GDM1 (cell line): ENCODE measurements around the gene NXPH1.

Experiments used
- DNase-seq: peaks from one replicate; lab custom pipeline; 2025; lab: John Stamatoyannopoulos, UW

NXPH1 gene

GRCh38 chr7:8436965-8437364, 3.6 kb downstream of the NXPH1 start:
- peak; percentile 29 for DNase-seq

DNA sequence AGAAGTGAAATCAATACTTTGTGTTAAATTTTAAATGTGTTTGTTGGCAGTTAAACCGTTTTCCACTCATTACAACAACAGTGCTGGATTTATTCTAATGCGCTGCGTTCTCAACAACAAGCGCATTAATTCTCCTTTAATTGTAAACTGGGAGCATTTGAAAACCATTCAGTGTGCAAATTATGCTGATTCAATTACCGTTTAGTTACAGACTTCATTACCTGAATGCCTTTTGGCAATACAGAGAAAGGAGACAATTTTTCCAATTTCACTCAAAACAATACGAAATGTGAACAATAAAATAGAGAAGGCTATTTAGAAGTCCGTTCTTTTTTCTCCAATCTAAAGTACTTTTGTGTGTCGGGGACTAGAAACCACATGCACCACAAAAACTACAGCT, 4.2 kb downstream of the NXPH1 start:
- no peak for DNase-seq

- DNase-seq = no peak
Measured at GRCh38 chr7:8440670-8441069, 7.3 kb downstream of the NXPH1 start.

- no peak for DNase-seq
Measured at GRCh38 chr7:8441106-8441965, 7.9 kb downstream of the NXPH1 start.

DNA sequence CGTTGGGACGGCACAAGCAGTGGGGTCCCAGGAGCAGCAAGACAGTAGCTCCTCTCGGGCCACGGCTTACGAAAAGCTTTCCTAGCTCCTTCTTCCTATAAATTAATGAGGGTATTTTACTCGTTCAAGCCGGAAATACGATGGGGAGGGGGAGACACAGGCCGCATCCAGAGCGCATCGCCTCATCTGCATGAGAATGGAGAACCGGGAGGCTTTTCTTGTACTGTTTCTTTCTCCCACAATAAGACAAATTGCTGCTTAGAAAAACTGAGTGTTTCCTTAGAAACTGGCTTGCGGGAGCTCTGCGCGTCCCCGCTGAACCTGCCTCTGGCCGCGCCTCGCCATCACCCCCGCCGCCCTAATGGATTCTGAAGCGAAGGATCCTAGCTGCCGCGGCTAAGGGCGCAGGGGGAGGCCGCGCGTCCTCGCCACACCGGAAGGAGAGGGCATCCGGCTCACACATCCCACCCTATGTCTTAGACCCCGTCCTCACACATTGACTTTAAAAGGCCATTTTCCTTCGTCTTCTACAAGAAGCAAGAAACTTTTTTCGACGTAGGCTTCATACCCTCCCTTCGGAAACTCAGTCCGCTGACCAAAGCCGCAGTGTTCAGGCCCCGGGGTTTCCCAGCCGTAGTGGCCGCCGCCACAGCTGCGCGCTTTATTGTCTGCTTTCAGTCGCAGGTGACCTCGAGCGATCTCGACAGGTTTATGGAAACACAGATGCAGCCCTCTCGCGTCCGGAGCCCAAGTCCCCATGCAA, 8.8 kb downstream of the NXPH1 start:
- no peak for DNase-seq

DNA sequence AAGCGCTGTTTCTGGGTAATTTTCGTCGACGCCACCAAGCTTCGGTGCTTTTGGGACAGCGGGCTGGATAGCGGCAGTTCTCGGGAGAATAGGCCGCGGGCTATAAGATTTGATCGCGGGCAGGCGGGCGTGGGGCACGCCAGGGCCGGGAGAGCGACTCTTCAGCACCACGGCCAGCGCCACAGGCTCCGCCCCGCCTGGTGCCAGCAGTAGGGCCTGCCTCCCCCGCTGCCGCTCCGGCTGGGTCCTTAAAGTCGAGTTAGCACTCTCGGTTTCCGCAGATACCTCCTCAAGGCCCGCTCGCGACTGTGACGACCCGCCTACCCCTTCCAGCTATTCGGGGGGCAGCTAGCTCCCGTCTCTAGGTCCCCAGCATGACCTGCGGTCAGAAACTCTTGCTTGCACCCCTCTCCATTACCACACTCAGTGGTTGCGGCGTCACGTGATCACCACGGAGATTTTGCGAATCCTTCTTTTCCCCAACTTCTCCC, 9.4 kb downstream of the NXPH1 start:
- DNase-seq = no peak

DNA sequence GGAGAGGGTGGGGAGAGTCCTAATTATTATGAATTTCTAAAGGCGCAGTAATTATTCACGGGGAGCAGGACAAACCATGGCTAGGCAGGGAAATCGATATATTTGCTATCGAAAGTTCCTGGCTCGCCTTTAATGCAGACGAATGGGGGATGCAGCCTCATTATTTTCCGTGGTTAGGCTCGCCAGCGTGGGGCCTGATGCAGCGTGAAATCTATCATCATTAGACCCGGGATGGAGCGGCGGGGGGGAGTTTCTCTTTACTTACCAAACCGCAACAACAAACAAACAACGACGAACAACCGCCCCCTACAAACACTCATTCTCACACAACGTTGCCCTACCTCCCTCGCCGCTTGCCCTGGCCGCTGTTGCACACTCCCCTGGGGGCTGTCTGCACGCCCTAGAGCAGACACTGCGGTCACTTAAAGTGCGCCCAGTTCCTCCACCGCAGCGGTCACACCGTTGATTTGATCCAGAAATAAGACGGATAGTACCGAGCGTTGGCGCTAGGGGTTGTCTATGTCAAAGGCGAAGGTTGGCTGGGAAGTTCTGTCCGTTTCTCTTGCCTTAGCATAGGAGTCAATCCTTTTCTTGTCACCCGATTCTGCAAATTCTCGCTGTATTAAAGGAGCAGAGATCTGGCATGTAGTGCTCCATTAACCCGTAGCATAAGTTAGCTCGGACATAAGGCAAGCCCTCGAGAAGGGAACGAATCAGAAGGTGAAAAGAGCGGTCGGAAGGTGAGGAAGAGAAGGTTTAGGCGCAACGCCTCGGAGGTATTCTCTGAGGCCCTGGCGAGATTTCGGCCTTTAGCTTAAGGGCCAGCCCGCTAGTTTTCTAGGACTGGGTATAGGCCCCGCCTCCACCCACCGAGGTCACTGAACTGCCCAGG, 10.4 kb downstream of the NXPH1 start:
- DNase-seq = no peak

- DNase-seq = no peak
Measured at GRCh38 chr7:8444468-8444769, 11.0 kb downstream of the NXPH1 start.

GRCh38 chr7:8453535-8453934, 20.1 kb downstream of the NXPH1 start:
- DNase-seq = no peak

DNA sequence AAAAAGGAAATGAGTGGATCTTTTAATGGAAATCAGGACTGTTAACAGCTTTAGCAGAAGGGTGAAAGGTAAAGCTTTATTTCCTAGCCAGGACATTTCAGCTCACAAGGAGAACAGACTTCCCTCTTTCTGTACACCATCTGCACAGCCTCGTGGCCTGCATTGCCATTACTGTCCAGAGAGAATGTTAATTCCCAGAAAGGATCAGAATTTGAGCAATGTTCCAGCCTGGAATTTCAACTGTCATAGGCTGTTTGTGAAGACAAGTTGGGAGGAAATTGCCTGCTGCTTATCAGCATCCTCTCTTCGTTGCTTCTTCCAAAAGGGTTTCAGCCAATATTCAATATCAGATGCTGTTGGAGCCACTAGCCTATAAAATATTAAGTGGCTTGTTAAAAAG, 22.0 kb downstream of the NXPH1 start:
- no peak for DNase-seq

- no peak for DNase-seq
Measured at GRCh38 chr7:8462309-8462708, 28.9 kb downstream of the NXPH1 start.

- no peak for DNase-seq
Measured at GRCh38 chr7:8465338-8465737, 31.9 kb downstream of the NXPH1 start.

- DNase-seq = no peak
Measured at GRCh38 chr7:8480527-8480926, 47.1 kb downstream of the NXPH1 start.

DNA sequence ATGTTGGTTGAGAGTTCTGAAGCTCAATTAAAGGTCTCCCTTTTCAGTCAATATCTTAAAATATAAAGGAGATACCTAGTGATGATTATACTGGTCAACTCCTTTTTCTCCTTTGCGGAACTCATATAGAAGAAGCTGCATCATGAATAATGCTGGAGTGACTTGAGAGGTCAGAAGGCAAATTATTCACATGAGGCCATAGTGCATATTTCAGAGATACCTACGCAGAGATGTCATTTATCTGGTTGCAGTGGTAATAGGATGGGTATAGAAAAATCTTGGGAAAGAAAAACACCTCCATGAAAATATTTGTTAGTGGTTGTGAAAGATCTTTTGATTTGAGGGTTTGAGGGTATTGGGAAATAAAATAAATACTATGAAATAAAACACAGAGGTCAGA, 47.7 kb downstream of the NXPH1 start:
- no peak for DNase-seq

DNA sequence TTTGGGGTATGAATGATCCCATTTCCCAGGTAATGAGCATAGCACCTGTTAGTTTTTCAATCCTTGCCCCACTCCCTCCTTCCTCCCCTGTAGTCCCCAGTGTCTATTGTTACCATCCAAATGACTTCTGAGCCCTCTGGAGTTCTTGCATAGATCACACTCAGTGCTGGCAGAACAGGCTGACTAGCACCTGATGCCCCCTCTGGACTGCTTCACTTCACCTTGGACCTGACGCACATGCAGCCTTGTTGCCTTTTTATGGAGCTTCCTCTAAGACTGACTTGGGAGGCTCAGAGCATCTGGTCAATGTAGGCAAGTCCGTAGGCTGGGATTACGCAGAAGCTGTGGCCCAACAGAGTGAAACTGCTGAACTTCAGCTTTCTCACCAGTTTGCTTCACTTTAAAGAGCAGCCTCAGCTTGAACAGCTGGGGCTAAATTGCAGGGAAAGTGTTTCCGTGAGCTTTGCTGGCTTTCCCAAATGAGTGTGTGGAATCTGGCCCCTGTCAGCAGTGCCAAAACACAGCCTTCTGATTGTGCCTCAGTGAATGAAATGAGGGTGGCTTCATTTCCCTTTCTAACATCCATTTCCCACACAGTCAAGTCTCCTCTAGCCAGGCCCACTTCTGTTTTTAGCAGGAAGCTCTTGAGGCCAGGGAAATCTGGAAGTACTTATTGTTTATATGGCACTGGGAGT, 48.5 kb downstream of the NXPH1 start:
- DNase-seq = no peak

DNA sequence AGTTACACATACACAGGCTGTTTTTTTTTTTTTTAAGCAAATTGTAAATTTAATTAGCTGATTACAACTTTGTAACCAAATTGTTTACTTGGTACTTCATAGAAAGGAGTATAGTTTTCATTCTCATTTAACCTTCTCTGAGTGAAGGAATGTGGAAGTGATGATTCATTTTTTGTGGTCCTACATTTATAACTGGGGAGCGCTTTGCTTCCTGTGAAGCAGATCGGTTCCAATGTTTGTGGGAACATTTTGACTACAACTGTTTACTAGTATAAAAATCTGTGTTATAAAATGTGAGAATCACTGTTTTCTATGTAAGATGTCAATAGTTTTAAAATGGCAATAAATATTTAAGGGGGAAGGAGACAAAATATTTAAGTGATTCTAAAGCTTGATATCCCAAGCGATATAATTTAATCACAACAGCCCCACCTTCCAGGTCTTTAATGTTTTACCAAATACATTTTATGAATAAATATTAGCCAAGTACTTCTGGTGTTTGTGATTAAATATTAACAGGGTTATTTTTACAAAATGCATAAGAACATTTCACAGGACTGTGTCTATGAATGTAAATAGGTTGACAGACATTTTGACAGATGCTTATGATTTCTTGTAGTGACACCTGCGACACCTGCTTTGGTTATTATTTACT, 57.1 kb downstream of the NXPH1 start:
- no peak for DNase-seq

DNA sequence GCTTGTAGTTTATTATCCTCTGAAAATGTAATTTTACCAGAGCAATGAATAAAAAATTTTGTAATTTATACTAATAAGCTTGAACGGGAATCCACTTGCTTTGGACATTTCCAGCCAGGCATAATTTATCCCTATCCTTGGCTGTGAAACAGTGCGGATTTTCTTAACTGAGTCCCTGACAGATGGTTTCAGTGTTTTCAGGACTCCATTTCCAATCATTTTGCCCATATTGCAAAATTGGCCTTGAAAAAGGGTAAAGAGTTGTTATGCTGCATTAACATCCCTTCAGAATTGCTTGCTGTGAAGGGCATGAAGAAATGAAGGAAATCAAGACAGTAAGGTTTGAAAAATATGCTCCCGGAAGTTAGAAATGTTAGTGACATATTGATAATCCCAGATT, 57.7 kb downstream of the NXPH1 start:
- DNase-seq = no peak

DNA sequence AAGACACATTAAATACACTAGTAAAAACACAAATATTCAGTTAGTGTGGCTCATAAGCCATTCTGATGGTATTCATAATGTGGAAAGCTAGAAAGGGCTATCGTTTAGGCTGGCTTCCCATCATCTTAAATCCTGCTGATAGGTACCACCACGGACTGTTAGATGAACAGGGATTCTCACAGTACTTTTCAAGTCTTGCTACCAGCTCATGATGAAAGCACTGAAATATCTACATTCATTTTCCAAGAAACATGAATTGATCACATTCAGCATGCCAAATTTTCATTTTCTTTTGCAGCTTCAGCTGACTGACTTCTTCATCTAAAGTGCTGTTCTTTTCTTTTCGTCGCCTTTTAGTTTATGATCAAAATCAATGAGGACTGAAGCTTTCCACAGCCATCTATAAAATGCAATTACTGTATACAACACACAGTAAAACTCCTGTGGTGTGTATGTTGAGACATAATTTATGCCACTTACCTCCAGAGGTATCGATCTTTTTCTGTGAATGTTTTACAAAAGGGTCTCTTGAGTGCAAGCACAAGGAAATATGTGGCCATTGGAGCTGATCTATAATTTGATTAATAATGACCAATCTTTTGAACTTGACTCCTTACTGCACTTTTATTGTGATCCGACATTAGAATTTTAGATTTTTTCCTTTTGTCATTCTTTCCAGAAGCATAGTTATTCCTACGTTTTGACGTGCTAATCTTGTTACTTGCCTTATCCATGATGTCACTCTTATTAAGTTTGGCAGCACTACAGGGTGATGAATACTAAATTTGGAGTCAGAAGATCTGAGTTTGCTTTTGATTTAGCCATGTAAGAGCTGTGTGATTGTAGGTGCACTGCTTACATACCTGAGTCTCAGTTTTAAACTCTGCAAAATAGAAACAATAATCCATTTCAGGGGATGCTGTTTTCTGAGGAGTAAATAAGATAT, 58.4 kb downstream of the NXPH1 start:
- DNase-seq = no peak

DNA sequence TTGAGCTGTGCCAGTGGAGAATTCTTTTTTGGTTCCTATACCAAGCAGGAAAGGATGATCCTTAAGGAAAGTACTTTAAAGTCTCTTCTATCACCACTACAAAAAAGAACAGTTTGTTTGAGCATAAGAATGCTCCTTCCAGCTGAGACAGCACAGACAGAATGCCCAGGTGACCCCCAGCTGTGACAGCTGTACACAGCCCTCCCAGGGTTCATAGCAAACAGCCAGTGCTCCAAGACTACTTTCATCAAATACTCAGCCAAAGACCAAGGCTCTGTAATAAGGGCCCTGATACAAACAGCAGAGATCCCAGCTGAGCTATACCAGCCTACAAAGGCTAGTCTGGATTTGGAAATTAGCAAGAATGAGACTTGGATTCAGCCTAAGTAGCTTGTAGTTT, 65.7 kb downstream of the NXPH1 start:
- DNase-seq = no peak

DNA sequence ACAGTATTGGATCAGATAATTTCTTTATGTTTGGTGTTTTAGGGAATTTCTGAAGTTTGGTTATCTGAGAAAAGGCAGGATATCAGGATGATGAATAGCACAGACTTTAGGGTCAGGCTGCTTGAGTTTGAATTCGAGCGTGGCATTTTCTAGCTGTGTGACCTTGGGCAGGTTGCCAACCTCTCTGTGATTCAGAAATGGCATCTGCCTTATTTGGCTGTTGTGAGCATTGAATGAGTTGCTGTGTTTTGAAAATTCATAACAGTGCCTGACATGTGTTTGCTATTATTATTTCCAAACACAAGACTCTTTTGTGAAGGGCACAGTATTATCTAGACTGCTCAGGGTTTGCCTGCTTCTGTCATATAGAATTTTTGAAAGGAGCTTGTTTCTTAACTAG, 66.9 kb downstream of the NXPH1 start:
- no peak for DNase-seq
